Measurements from ENCODE around the gene CXCL16. TPM values are rescaled to one million over a fixed set of nuclear protein-coding genes. Genes with fewer than 3 reads are reported as not detected.
"Not testable (repeated sequence)": the region's sequence is repeated elsewhere in the genome, so short reads cannot be mapped to it uniquely, and the experiment has no call there.

Gene CXCL16
- polyA plus RNA-seq, 5 donors = 12.1 to 24.4 (median 16.9) TPM

- no peak for DNase-seq
Observed at GRCh38 chr17:4722678-4723240, 17.0 kb downstream of the CXCL16 start.

GRCh38 chr17:4721203-4722135 is 18.3 kb downstream of the CXCL16 start:
- DNase-seq = no peak

GRCh38 chr17:4720787-4721186 is 18.9 kb downstream of the CXCL16 start:
- DNase-seq = no peak

GRCh38 chr17:4719684-4720221 is 20.0 kb downstream of the CXCL16 start:
- DNase-seq = no peak

- DNase-seq = no peak
Observed at GRCh38 chr17:4719146-4719545, 20.6 kb downstream of the CXCL16 start.

- no peak for DNase-seq
Observed at GRCh38 chr17:4718276-4718675, 21.5 kb downstream of the CXCL16 start.

GRCh38 chr17:4717791-4718190 is 21.9 kb downstream of the CXCL16 start:
- no peak for DNase-seq

GRCh38 chr17:4716081-4716480 is 23.6 kb downstream of the CXCL16 start:
- DNase-seq = no peak

- DNase-seq = no peak
Observed at GRCh38 chr17:4715063-4715744, 24.5 kb downstream of the CXCL16 start.

GRCh38 chr17:4714340-4715062 is 25.2 kb downstream of the CXCL16 start:
- DNase-seq = not testable (repeated sequence)

- no peak for DNase-seq
Observed at GRCh38 chr17:4712526-4712925, 27.2 kb downstream of the CXCL16 start.

GRCh38 chr17:4711661-4712181 is 28.0 kb downstream of the CXCL16 start:
- no peak for DNase-seq

- no peak for DNase-seq
Observed at GRCh38 chr17:4710693-4711634, 28.8 kb downstream of the CXCL16 start.

GRCh38 chr17:4709794-4710692 is 29.7 kb downstream of the CXCL16 start, which contains the start of gene ARRB2:
TSS of gene ARRB2 (plus strand) at chr17:4710632. CDS start at chr17:4710722, 90 bp downstream.
- peak; percentile 100 for DNase-seq

GRCh38 chr17:4708436-4708835 is 31.3 kb downstream of the CXCL16 start:
- DNase-seq = no peak

- no peak for DNase-seq
Observed at GRCh38 chr17:4706121-4706520, 33.6 kb downstream of the CXCL16 start.

- DNase-seq = no peak
Observed at GRCh38 chr17:4704991-4705390, 34.7 kb downstream of the CXCL16 start.

GRCh38 chr17:4704574-4704907 is 35.2 kb downstream of the CXCL16 start:
- DNase-seq = not testable (repeated sequence)

- no peak for DNase-seq
Observed at GRCh38 chr17:4703330-4703691, 36.4 kb downstream of the CXCL16 start.
